Activated CD4-positive, alpha-beta T cell treated with anti-CD3 and anti-CD28 coated beads for 4 hours (primary cell): ENCODE data around the gene RPL29.
"Not testable (repeated sequence)": the region's sequence is repeated elsewhere in the genome, so short reads cannot be mapped to it uniquely, and the experiment has no call there.

Experiments used
- DNase-seq, 2 donors: peaks; one replicate each; pipeline ENCODE4 v3.0.0-alpha.2; 2020

The RPL29 gene

DNA sequence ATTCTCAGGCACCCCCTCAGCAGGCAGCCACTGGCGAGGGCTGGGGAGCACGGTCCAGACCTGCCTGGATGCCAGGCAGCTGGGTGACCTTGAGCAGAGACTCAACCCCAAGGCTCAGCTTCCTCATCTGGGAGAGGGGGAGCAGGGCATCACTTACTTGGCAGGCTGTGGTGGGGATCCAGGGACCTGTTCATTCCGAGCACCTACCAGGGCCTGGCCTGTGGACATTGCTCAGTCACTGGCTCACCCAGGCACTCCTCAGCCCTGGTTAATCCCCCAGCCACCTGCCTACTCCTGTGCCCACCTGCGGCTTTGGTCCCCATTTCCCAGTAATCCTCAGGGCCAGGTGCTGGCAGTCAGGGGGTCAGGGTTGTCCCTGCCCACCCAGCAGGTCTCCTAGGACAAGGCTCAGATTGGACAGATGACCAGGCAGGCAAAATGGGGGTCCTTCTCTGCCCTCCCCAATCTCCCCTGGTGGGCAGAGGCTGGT, 9.3 kb upstream of the RPL29 start:
- DNase-seq, result no peak

DNA sequence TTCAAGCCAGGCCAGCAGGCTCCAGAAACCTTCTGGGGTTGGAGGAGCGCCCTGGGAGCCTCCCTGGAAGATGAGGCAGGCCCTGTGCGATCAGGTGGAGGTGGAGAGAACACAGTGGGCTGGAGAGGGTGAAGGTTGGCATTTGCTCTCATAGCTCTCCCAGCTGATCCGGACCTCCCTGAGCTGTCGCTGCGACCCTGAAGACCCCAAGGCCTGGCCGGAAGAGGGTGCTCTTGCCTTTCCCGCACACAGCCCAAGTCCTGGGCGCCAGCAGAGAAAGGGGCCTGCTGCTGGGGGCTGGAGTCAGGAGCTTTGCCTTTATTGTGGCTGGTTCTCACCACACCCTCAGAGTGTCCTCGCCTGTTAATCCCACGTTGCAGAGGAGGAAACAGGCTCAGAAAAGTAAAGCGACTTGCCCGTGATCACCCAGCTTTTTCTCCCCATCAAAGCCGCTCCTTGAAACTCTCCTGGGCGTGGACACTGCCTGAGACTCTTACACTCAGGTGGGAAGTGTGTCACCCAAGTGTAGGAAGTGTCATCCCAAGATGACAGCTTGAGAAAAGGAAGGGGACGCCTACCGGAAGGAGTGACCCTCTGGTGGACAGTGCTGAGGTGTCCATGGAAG, 8.6 kb upstream of the RPL29 start:
- no peak for DNase-seq

DNA sequence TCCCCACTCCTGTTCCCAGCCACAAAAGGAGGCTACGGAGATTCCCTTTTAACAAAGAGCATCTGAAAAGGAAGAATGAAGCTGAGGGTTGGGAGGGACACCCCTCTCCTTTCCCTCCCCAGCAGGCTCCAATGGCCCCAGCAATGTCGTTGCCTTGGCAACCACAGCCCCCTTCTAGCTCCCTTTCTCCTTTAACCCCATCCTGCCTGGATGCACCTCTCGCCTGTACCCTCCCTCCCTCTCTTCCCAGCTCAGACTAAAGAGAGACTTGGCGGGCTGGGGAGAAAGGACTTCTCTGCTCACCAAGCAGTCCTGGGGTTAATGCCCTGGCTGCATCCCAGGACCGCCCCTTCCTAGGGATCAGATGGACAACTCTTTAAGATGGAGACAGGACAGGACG, 7.1 kb upstream of the RPL29 start:
- DNase-seq, result no peak

DNA sequence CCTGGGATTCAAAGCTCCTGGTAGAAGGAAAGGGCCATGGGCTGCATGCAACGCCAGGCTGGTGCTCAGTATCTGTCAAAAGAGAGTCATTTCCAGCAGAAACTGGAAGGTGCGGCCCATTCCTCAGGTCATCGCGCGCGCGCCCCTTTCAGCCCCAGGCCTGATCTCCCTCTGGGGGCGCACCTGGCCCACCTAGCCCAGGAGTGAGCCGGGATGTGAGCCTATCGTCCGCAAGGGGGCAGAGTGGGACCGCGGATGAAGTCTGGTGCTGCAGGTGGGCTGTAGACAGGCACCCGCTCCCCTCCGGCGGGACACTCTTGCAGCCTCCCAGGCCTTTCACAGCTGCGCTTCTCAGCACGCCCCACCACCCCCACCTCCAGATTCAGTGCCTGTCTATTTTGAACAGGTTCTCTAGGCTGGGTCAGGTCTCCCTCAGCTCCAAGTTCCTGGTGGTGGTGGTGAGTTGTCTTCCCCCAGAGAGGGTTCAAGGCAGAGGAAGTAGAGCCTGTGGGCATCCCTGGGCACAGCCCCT, 5.8 kb upstream of the RPL29 start:
- DNase-seq, result peak; percentile 79 to 83

DNA sequence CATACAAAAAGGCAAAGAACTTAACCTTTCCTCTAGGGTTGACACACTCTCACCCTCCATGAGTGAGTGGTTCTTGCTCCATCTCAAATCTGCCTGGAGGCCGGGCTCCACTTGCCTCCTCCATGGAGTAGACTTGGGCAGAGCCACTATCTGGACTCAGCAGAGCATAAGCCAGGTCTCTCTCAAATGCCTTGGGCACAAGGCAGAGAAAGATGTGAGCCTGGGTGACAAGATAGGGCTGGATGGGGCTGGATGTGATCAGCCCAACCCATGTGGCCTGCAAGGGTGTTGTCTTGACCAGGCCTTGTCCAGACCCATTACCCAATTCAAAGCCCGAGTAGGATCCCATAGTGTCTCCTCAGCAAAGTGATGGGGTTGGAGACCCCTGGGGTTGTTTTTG, 4.2 kb upstream of the RPL29 start:
- DNase-seq, result no peak

DNA sequence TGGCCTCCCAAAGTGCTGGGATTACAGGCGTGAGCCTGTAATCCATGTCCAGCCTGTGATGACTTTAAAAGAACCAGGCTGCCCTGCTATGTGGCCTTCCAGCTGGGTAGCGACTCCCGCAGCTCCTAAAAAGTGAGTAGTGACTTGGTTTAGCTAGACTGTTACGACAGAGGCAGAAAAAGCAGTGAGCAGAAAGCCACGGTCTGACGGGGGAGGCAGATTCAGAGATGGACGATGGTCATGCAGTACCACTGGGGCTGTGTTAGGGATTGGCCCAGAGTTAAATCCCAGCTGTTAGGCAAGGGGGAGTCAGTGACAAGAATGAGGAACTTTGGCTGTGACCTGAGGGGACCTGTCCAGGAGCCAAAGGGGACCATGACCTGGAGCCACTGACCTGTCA, 3.1 kb upstream of the RPL29 start:
- DNase-seq, result no peak

DNA sequence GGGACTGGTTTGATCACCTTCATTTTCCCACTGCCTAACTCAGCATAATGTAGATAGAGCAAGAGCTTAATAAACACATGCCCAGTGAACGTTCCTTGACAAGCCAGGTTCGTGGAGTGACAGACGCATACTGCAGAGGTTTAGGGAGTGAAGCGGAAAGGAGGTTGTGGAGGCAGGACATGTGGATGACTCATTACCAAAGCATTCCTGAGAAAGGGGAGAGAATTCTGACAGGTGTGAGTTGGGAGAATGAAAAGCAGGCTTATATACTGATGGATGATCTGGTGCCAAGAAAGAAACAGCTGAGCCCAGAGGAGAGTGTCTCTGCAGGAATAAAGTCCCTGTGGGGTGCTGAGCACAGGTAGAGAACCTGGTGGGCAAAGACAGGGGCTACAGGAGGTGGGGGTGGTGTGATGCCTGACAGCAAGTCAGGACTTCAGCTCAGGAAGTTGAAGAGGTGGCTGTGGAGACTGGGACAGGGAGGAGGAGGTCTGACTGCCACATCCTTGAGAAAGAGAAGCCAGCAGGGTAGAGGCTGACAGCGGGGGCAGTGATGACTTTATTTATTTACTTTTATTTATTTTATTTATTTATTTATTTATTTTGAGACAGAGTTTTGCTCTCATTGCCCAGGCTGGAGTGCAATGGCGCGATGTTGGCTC, 2.4 kb upstream of the RPL29 start:
- DNase-seq, result no peak

DNA sequence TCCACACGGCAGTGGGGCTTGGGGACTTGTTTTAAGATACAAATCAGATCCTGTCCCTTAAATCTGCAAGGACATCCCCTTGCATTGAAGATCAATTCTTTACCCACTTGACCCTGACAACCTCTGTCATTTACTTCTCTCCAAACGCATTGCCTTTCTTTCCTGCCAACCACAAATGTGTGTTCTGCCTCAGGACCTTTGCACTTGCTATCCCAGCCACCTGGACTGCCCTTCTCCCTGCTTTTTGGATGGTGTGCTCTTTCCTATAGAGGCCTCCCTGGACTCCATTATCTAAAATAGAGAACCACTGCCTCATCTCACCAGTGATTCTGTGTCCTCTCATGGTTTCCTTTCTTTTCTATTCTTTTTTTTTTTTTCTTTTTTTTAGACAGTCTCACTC, 1.5 kb upstream of the RPL29 start:
- DNase-seq, result no peak

DNA sequence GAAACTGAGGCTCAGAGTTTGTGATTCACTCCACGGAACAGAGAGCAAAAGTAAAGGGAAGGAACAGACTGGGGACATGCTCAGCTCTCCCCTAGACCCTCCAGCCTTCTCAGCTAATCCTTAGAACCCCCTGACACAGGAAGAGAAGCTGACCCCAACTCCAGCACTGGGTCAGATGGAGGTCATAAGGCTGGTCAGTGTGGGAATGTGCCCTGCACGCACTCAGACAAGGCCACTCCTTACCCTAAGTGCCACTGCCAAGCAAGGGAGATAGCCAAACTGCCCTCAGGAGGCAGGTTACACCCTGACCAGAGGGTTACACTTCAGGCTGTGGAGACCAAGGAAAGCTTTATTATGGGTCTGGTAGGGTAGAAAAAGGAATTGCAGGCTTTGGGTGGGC, 1.2 kb downstream of the RPL29 start:
- DNase-seq, result no peak

DNA sequence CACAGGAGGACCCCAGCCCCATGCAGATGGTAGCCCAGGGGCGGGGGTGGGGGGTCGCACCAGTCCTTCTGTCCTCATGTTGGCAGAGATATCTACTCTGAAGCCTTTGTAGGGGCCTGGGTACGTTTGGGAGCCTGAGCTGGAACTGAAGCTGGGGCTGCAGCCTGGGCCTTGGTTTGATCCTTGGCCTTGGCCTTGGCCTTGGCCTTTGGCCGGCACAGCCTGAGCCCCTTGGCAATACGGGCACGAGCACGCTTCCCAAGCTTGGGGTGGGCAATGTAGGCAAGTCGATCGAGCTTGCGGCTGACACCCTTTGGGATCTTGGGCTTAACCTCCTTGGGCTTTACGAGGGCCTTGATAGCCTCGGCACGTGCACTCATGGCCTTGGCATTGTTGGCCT, 2.0 kb downstream of the RPL29 start:
- not testable (repeated sequence) for DNase-seq

DNA sequence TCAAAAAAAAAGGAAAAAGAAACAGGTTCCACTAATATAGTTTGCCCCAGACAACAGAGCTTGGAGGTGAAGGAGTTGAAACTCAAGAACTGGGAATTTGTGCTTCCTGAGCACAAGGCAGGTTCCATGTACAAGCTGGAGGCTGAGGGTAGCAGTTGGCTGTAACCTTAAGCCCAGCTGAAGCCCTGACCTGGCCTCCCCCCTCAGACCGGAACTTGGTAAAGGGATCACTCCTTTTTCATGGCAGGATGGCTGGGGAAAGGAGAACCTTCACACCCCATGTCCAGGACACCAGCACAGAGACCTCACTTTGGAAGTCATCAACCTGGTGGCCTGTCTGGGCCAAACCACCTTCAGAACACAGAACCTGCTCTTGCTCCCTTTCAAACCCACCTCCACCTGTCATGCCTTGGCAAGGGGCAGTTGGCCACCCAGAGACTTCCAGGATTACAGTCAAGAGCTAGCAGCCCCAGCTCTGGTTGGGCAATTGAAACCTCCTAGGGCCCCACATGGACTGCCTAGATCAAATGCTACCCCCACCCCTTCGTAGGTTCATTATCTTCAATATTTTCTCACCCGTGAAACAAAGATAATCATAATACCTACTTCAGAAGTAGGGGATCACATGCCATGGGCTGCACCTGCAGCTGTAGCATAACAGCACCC, 3.5 kb downstream of the RPL29 start:
- DNase-seq, result no peak

DNA sequence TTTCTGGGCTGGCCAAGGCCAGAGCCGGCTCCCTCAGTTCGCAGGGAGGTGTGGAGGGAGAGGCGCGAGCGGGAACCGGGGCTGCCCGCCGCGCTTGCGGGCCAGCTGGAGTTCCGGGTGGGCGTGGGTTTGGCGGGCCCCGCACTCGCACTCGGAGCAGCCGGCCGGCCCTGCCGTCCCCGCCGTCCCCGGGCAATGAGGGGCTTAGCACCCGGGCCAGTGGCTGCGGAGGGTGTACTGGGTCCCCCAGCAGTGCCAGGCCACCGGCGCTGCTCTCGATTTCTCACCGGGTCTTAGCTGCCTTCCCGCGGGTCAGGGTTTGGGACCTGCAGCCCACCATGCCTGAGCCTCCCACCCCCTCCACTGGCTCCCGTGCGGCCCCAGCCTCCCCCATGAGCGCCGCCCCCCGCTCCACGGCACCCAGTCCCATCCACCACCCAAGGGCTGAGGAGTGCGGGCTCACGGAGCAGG, 5.2 kb downstream of the RPL29 start:
- not testable (repeated sequence) for DNase-seq

DNA sequence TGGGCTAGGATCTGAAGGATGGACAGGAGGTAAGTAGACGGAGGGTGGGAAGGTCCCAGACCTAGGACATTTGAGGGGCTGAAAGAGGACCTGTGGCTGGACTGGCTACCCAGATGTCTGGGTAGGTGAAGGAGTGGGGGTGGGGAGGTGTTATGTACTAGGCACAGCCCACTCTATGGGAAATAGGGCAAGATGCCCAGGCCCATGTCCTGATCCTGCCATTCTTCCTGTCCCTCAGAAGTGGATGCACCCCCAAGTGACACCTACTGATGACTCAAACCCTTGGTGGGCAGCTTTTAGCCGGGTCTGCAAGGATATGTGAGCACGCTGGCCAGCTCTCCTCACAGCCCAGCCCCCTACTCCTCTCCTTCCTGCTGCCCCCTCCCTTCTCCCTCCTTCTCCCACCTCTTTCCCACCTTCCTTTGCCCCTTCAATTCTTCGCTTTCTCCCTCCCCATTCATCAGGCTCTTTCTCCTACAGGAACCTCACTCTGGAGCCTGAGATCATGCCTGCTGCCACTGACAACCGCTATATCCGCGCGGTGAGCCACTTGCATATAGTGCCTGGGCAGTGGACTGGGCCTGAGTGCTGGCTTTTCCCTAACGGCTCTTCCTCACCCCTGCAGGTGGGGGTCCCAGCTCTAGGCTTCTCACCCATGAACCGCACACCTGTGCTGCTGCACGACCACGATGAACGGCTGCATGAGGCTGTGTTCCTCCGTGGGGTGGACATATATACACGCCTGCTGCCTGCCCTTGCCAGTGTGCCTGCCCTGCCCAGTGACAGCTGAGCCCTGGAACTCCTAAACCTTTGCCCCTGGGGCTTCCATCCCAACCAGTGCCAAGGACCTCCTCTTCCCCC, 7.2 kb downstream of the RPL29 start:
- no peak for DNase-seq

DNA sequence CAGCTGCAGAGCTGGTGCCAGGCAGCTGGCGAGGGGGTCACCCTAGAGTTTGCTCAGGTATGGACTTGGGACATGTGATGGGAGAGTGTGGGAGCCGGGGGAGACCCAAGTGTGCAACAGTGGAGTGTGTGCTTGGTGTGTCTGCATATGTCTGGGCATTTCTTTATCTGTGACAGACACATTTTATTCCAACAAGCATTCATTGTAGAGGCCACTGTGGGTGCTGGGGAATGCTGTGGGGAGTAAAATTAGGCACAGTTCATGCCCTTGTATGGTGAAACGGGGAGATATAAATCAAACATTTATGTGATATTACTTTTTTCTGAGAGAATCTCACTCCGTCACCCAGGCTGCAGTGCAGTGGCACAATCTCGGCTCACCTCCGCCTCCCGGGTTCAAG, 8.1 kb downstream of the RPL29 start:
- DNase-seq, result no peak

DNA sequence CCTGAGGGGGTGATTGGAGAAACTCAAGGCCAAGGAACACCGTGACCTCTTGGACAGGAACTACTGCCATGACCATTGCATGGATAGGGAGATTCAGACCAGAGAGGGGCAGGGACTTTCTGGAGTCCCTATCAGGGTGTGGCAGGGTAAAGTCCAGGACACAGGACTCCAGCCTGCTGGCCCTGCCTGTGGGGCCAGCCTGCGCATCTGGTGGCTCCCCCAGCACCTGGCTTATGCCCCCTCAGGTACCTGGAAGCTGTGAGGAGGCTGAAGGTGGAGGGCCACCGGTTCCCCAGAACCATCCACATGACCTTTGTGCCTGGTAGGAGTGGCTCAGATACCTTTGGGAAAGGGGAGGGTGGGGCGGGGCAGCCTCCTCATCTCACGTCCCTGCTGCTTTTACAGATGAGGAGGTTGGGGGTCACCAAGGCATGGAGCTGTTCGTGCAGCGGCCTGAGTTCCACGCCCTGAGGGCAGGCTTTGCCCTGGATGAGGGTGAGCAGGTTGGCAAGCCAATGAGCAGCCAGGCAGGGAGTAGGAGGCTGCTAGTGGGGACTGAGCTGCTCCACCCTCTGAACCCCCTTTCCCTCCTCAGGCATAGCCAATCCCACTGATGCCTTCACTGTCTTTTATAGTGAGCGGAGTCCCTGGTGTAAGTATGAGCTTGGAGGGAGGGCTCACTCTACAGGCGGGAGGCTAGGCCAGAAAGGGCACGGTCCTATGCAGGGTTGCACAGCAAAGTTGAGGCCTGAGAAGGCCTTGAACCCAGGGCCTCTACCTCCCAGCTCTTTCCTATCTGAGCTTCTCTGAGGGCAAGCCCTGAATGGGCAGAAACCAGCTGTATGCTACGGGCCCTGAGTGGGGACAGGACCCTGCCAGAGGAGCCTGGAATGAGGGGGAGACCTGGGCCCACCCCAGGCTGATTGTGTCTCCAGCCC, 9.4 kb downstream of the RPL29 start:
- no peak for DNase-seq

DNA sequence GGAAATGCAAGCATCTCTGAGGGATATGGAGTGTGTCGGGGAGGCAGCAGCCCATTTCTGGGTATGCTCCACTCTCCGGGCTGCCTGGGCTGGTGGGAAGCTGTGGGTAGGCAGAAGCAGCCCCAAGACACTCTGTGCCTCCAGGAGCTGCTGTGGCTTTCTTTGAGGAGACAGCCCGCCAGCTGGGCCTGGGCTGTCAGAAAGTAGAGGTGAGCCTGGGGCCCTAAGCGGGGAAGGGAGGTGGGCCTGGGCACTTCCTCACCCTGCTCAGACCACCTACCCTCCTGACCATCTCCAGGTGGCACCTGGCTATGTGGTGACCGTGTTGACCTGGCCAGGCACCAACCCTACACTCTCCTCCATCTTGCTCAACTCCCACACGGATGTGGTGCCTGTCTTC, 10.6 kb downstream of the RPL29 start:
- DNase-seq, result no peak

DNA sequence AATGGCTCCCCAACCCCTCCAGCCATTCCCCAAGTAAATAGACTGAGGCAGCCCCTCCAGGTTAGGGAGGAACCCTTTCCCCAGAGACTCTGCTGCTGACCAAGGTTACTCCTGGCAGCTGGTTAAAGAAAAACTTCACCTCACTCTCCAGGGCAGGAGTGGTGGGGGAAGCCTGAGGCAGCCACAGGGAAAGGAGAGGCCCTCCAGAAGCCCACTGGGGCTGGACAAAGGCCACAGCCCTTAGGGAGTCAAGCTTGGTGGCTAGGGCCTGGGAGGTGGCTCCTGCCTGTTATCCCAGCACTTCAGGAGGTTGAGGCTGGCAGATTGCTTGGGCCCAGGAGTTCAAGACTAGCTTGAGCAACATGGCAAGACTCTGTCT, 11.4 kb downstream of the RPL29 start:
- DNase-seq, result no peak

DNA sequence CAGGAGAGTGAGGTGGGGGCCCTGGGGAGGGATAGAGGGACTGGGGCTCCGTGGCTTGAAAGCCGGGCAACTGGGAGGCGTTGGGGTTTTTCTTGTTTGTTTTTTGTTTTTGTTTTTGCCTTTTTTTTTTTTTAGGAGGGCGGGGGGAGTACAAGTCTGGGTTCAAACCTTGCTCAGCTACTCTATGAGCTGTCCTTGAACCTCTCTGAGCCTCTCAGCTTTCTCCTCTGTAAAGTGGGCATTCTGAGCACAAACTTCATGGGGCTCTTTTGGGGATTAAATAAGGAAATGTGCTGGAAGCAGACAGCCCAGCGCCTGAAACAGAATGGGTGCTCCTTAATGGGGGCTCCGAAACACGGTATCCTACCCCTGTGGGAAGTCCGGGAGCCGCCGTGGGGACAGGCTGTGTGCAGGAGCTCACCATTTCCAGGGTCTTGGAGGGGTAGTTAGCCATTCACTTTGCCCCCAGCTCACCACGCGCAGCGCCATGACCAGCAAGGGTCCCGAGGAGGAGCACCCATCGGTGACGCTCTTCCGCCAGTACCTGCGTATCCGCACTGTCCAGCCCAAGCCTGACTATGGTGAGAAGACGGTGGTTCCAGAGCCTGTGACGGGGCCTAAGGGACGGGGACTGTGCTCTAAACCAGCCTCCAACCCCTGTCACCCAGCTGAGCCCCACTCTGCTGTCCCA, 12.0 kb downstream of the RPL29 start:
- no peak for DNase-seq

DNA sequence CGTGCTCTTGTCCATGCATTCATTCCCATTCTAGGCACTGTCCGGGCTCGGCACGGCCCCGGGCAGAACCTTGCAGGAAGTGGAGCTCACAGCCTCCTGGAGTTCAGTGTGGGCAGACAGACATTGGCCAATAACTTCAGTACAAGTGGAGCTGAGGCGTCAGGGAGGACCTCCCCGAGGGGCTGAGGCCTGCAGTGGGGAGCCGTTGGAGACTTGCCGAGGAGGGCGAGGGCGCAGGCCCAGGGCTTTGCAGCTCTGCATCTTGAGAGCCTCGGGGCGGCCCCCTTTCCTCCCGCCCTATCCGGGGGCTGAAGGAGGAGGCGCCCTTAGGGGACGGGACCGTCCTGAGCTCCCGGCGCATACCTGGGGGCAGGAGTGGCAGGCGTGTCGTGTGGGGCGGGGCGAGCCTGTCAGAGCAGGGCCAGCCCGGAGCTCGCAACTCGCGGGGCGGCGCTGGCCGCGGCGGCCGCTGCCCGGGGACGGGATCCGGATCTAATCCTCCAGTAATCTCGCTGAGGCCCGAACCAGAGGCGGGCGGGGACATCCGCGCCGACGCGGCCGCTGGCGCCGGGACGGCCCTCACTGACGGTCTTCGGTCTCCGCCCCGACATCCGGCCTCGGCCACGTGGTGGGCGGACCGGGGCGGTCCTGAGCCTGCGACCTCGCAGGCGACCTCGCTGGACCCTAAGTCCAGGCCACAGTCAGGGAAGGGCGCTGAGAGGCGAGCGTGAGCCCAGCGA, 12.7 kb downstream of the RPL29 start, which contains the start of gene ACY1:
Gene ACY1 (plus strand): TSS at position 698 of the 740 bp plus-strand sequence. CDS start 530 bp downstream, outside the sequence.
- peak; percentile 54 to 68 for DNase-seq

DNA sequence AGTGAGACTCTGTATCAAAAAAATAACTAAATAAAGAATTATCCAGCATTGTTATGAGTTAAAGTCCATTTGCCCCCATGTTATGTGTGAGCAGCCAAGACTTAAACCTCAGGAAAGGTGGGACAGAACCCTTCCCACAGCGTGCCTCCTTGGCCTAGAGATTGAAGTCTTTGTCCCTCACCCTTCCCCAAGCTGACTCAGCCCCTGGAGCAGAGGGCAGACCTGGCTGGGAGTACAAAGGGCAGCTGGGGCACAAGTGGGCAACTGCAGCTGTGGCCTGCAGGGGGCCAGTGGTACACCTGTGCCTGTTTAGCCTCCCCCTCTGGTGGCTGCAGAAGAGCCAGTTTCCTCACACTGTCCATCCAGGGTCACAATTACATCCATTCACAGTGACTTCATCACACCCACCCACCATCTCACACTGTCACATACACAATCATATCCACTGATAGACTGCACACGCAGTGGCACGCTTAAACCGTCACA, 13.3 kb downstream of the RPL29 start:
- DNase-seq, result no peak
